Left renal pelvis (tissue), 4 donors: ENCODE measurements around the gene DUOX2. TPM values are rescaled to one million over a fixed set of nuclear protein-coding genes. Genes with fewer than 3 reads are reported as not detected.
"Not testable (repeated sequence)": the region's sequence is repeated elsewhere in the genome, so short reads cannot be mapped to it uniquely, and the experiment has no call there.

ENCODE experiments used
- DNase-seq, 4 donors: peaks; one replicate each; pipeline ENCODE4 v3.0.0-alpha.2; 2013; ENCODE audit warnings: low read depth in 4 of 4, low spot score in 3 of 4
- polyA plus RNA-seq, 4 donors: library from polyadenylated mRNA; unstranded; fragments of 120-200 nt; gene quantifications; one replicate each; pipeline ENCODE4 v1.2.1, GENCODE V29; 2013; ENCODE audit not compliant: insufficient read length in 4 of 4

The DUOX2 gene
- polyA plus RNA-seq, 4 donors: 0.06 to 0.22 (median 0.10) TPM

GRCh38 chr15:45139770-45140169 lies 25.8 kb upstream of the DUOX2 start:
- DNase-seq: no peak

- no peak for DNase-seq
Observed at GRCh38 chr15:45138814-45139765, 25.1 kb upstream of the DUOX2 start.

- DNase-seq: no peak
Observed at GRCh38 chr15:45137703-45138102, 23.7 kb upstream of the DUOX2 start.

GRCh38 chr15:45136378-45136764 lies 22.4 kb upstream of the DUOX2 start:
- DNase-seq: no peak

GRCh38 chr15:45135705-45136377 lies 21.9 kb upstream of the DUOX2 start:
- not testable (repeated sequence) for DNase-seq

- no peak for DNase-seq
Observed at GRCh38 chr15:45134682-45135604, 21.0 kb upstream of the DUOX2 start.

- DNase-seq: no peak
Observed at GRCh38 chr15:45134046-45134445, 20.1 kb upstream of the DUOX2 start.

- DNase-seq: peak in 2 of 4 donors; percentile 32 to 50
Observed at GRCh38 chr15:45133561-45133920, 19.6 kb upstream of the DUOX2 start.

- DNase-seq: no peak
Observed at GRCh38 chr15:45132844-45133560, 19.0 kb upstream of the DUOX2 start.

GRCh38 chr15:45131510-45131909 lies 17.5 kb upstream of the DUOX2 start:
- DNase-seq: no peak

- no peak for DNase-seq
Observed at GRCh38 chr15:45130291-45131000, 16.5 kb upstream of the DUOX2 start.

- DNase-seq: no peak
Observed at GRCh38 chr15:45129651-45130129, 15.7 kb upstream of the DUOX2 start, which contains the start of the genes DUOX1 and DUOXA1. Gene DUOX1 (plus strand): TSS chr15:45129994. CDS start chr15:45131967, 1,973 bp downstream. Gene DUOXA1 (minus strand): TSS chr15:45129879. CDS start chr15:45123014, 6,865 bp downstream.

GRCh38 chr15:45128971-45129639 lies 15.1 kb upstream of the DUOX2 start:
- no peak for DNase-seq

- no peak for DNase-seq
Observed at GRCh38 chr15:45126535-45127158, 12.7 kb upstream of the DUOX2 start.

GRCh38 chr15:45123397-45123796 lies 9.4 kb upstream of the DUOX2 start:
- no peak for DNase-seq

GRCh38 chr15:45122719-45123118 lies 8.7 kb upstream of the DUOX2 start:
- no peak for DNase-seq

GRCh38 chr15:45121706-45122417 lies 7.9 kb upstream of the DUOX2 start:
- no peak for DNase-seq

GRCh38 chr15:45121020-45121419 lies 7.0 kb upstream of the DUOX2 start:
- DNase-seq: no peak
